ENCODE data around the gene YDJC. TPM values are rescaled to one million over a fixed set of nuclear protein-coding genes. Genes with fewer than 3 reads are reported as not detected.

Gene YDJC
- total RNA-seq = 24.8 and 31.2 TPM in 2 replicates

GRCh38 chr22:21629255-21630149, at the start of gene YDJC:
TSS of gene YDJC (minus strand) at chr22:21630022. CDS start at chr22:21630014, 8 bp downstream.

GRCh38 chr22:21641789-21642583, 12.2 kb upstream of the YDJC start, which contains the start of gene SDF2L1:
TSS of gene SDF2L1 (plus strand) at chr22:21642302. CDS start at chr22:21642337, 35 bp downstream.

GRCh38 chr22:21632237-21632895, 2.5 kb upstream of the YDJC start, which contains the start of gene CCDC116:
TSS of gene CCDC116 (plus strand) at chr22:21632760. CDS start at chr22:21633182, 422 bp downstream.

Other genes starting within 250 kb of the YDJC start
- not detected in 2 replicates for gene RIMBP3B, start 246.3 kb downstream of the YDJC start, total RNA-seq
- 1.9 and 2.3 TPM in 2 replicates for gene HIC2, start 212.7 kb downstream of the YDJC start, total RNA-seq
- 0.61 TPM in 1 of 2 replicates, not detected in the other for gene TMEM191C, start 162.6 kb downstream of the YDJC start, total RNA-seq
- gene RIMBP3C, start 78.6 kb downstream of the YDJC start, total RNA-seq = under 0.01 TPM in 2 replicates
- gene UBE2L3, start 62.3 kb downstream of the YDJC start, total RNA-seq = 34.4 and 36.6 TPM in 2 replicates
- 0.15 TPM in 1 of 2 replicates, not detected in the other for gene CCDC116, start 2.7 kb upstream of the YDJC start, total RNA-seq
- gene SDF2L1, start 12.3 kb upstream of the YDJC start, total RNA-seq = 47.6 and 70.8 TPM in 2 replicates
- 13.0 and 13.1 TPM in 2 replicates for gene PPIL2, start 36.0 kb upstream of the YDJC start, total RNA-seq
- gene YPEL1, start 105.8 kb upstream of the YDJC start, total RNA-seq = 2.0 and 3.2 TPM in 2 replicates
- 38.0 and 64.7 TPM in 2 replicates for gene MAPK1, start 237.6 kb upstream of the YDJC start, total RNA-seq